Suprapubic skin (tissue), 4 donors: ENCODE data around the gene BCAS1. TPM values are rescaled to one million over a fixed set of nuclear protein-coding genes. Genes with fewer than 3 reads are reported as not detected.
"Not testable (repeated sequence)": the region's sequence is repeated elsewhere in the genome, so short reads cannot be mapped to it uniquely, and the experiment has no call there.

ENCODE experiments used
- DNase-seq, 2 donors: peaks; one replicate each; pipeline ENCODE4 v3.0.0-alpha.2; 2019; ENCODE audit warnings: low spot score in 2 of 2
- H3K27ac ChIP-seq: fragments of 200-600 bp; sonication (generic); one replicate; pipeline ENCODE4 v1.5.1; 2019
- H3K27me3 ChIP-seq: fragments of 200-600 bp; sonication (generic); one replicate; pipeline ENCODE4 v1.5.1; 2019
- H3K36me3 ChIP-seq: fragments of 200-600 bp; sonication (generic); one replicate; pipeline ENCODE4 v1.5.1; 2019
- H3K4me1 ChIP-seq: fragments of 200-600 bp; sonication (generic); one replicate; pipeline ENCODE4 v1.5.1; 2019
- H3K4me3 ChIP-seq: fragments of 200-600 bp; sonication (generic); one replicate; pipeline ENCODE4 v1.5.1; 2019; ENCODE audit warnings: mild to moderate bottlenecking
- H3K9me3 ChIP-seq: fragments of 200-600 bp; sonication (generic); one replicate; pipeline ENCODE4 v1.5.1; 2019
- EP300 ChIP-seq: sonication (generic); formaldehyde crosslinking; IDR thresholded peaks from one replicate; pipeline ENCODE4 v1.6.1; 2017; ENCODE audit warnings: antibody characterized with exemption
- POLR2A ChIP-seq, 2 donors: fragments of 450-650 bp; IDR thresholded peaks; one replicate each; pipeline ENCODE4 v1.6.1; 2017; ENCODE audit warnings: antibody characterized with exemption in 2 of 2, mild to moderate bottlenecking in 2 of 2, moderate library complexity in 2 of 2
- POLR2AphosphoS5 ChIP-seq, 3 donors: sonication (generic); formaldehyde crosslinking; IDR thresholded peaks; one replicate each; pipeline ENCODE4 v1.6.1; 2017; ENCODE audit warnings: antibody characterized with exemption in 3 of 3
- WGBS: methylation state at CpG from one replicate; pipeline ENCODE4 v1.1.5; 2018; 5-methylcytosine and 5-hydroxymethylcytosine counted together
- total RNA-seq, 4 donors: library from RNA; depleted of rRNA; stranded (reverse); fragments of >200 nt; gene quantifications; one replicate each; pipeline ENCODE4 v1.1.0, GENCODE V29; 2016
- TF ChIP-seq, protein P1 (sequence below), 2 donors: fragments of 200-600 bp in 1 of 2; fragments of 450-650 bp in 1 of 2; sonication (generic) in 1 of 2; IDR thresholded peaks; one replicate each; pipeline ENCODE4 v1.5.1; 2016 to 2019; ENCODE audit warnings: antibody characterized with exemption in 2 of 2, mild to moderate bottlenecking in 1 of 2, moderate library complexity in 1 of 2

Gene BCAS1
- total RNA-seq, 4 donors from 2014 or later: 1.7 to 3.4 (median 2.1) TPM

DNA sequence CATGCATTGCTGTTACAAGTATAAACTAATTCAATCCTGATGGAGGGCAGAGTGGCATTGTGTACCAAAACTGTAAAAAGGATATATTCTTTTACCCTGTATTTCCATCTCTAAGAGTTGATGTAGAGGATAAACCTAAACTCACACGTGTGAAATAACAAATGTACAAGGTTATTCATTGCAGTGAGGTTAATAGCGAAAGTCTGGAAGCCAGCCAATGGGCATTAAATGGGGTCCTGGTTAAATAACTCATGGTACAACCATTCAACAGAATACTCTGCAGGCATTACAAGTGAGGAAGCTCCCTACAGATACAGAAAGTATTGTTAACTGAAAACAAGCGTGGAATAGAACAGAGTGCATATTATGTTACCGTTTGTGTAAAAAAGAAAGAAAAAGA is 56.9 kb downstream of the BCAS1 start:
- no peak for DNase-seq
- H3K9me3 ChIP-seq: no peaks in the 10 kb centered on the region
- H3K27me3 ChIP-seq: no peaks in the 10 kb centered on the region
- no peak overlapping the region for H3K4me3 ChIP-seq
- peaks cover 3% of the 10 kb centered on the region for H3K4me1 ChIP-seq
- TF ChIP-seq POLR2A (IDR thresholded peaks at IDR 0.05) (no peak), EP300 (no peak), POLR2AphosphoS5 (IDR thresholded peaks at IDR 0.05) (no peak)
- TF ChIP-seq, protein P1, sequence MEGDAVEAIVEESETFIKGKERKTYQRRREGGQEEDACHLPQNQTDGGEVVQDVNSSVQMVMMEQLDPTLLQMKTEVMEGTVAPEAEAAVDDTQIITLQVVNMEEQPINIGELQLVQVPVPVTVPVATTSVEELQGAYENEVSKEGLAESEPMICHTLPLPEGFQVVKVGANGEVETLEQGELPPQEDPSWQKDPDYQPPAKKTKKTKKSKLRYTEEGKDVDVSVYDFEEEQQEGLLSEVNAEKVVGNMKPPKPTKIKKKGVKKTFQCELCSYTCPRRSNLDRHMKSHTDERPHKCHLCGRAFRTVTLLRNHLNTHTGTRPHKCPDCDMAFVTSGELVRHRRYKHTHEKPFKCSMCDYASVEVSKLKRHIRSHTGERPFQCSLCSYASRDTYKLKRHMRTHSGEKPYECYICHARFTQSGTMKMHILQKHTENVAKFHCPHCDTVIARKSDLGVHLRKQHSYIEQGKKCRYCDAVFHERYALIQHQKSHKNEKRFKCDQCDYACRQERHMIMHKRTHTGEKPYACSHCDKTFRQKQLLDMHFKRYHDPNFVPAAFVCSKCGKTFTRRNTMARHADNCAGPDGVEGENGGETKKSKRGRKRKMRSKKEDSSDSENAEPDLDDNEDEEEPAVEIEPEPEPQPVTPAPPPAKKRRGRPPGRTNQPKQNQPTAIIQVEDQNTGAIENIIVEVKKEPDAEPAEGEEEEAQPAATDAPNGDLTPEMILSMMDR (IDR thresholded peaks at IDR 0.05): no peak
- H3K27ac ChIP-seq: no peak overlapping the region
- H3K36me3 ChIP-seq: no peaks in the 10 kb centered on the region
- 59% methylated on average over 4 of the region's 4 CpGs for WGBS

DNA sequence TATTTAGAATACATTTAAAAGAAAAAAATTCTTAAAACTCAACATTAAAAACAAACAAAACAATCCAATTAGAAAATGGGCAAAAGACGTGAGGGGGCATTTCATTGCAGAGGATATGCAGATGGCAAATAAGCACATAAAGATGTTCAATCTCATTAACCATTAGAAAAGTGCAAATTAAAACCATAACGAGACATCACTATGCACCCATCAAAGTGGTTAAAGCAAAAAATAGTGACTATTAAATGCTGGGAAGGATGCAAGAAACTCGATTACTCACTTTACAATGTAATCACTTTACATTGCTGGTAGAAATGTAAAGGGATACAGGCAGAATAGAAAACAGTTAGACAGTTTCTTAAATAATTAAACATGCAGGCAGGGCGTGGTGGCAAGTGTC is 59.0 kb downstream of the BCAS1 start:
- Histone ChIP-seq H3K4me1 (peaks cover 3% of the 10 kb centered on the region), H3K4me3 (no peak overlapping the region), H3K9me3 (no peaks in the 10 kb centered on the region), H3K27me3 (peaks cover 2% of the 10 kb centered on the region), H3K27ac (no peak overlapping the region), H3K36me3 (no peaks in the 10 kb centered on the region)
- WGBS: 87% methylated on average over 4 of the region's 4 CpGs
- no peak for DNase-seq
- TF ChIP-seq EP300: no peak
- no peak for TF ChIP-seq POLR2AphosphoS5 (IDR thresholded peaks at IDR 0.05)
- TF ChIP-seq, protein P1 (IDR thresholded peaks at IDR 0.05): no peak

DNA sequence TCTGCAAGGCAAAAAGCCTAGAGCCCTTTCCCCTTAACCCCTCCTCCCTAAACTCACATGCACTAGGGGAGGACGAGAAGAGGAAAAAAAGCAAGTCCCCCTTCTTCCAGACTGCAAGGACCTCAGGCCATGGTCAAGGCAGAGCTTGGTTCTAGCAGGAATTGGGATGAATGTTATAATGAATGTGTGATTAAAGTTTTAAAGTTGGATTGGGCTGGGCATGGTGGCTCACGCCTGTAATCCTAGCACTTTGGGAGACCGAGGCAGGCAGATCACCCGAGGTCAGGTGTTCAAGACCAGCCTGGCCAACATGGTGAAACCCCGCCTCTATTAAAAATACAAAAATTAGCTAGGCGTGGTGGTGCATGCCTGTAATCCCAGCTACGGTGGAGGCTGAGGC is 64.2 kb downstream of the BCAS1 start:
- H3K4me3 ChIP-seq, H3K9me3 ChIP-seq, DNase-seq, H3K4me1 ChIP-seq, H3K36me3 ChIP-seq, H3K27me3 ChIP-seq, H3K27ac ChIP-seq: not testable (repeated sequence)
- WGBS: 92% methylated on average over 7 of the region's 7 CpGs

DNA sequence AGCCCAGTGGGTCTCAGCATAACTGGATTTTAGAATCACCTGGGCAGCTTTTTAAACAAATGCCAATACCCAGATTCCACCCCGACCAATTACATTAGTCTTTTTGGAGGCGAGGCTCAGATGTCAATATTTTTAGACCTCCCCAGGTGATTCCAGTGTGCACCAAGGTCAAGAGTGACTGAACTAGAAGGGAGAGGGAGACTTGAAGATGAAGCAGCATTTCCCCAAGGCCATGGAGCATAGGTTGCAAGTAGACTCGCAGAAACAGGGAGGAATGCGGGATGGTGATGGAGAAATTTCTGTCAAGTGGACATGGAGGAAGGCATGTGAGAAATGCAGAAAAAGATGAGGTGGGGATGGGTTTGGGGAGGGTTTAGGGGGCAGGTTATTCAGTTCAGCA is 64.9 kb downstream of the BCAS1 start:
- Histone ChIP-seq H3K27me3 (peaks cover 8% of the 10 kb centered on the region), H3K36me3 (no peaks in the 10 kb centered on the region), H3K9me3 (peaks cover 3% of the 10 kb centered on the region), H3K4me3 (no peak overlapping the region), H3K27ac (no peak overlapping the region), H3K4me1 (no peaks in the 10 kb centered on the region)
- WGBS: 87% methylated on average over 4 of the region's 4 CpGs
- no peak for DNase-seq
- TF ChIP-seq POLR2A (IDR thresholded peaks at IDR 0.05) (no peak), EP300 (no peak), POLR2AphosphoS5 (IDR thresholded peaks at IDR 0.05) (no peak)
- TF ChIP-seq, protein P1 (IDR thresholded peaks at IDR 0.05): no peak

DNA sequence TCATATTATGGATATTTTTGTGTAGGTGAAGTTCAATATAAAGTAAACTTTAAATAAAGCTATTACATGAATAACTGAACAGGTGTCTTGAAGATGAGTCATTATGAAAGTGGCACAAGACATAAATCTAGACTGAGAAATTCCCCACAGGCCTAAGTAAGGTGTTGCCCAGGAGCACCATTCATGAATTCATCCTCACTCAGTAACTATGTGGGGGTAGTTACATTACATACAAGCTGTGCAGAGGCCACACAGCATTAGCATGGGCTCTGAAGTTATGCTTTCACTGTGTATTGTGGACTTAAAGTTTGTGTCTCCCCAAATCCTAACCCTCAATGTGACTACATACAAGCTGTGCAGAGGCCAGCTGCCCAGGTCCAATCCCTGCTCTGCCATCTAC is 65.9 kb downstream of the BCAS1 start:
- TF ChIP-seq POLR2AphosphoS5 (IDR thresholded peaks at IDR 0.05) (no peak), POLR2A (IDR thresholded peaks at IDR 0.05) (no peak), EP300 (no peak)
- TF ChIP-seq, protein P1 (IDR thresholded peaks at IDR 0.05): no peak
- H3K36me3 ChIP-seq: no peaks in the 10 kb centered on the region
- no peak overlapping the region for H3K4me3 ChIP-seq

DNA sequence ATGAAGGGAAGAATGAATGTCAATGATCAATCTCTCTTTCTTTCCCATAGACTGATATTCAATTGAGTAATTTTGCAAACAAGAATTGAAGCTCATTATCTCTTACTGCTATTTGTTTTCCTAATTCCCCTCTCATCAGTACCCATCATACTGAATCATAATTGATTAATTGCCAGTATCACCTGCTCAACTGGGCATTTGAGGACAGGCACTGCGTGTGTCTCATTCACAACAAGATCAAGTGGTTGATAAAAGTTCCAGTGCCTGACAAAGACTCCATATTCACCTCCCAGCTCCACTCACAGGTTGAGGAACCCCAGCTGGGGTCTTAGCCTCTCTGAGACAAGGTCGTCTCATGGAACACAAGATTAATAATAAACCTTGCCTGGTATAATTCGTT is 67.7 kb downstream of the BCAS1 start:
- WGBS: 77% methylated on average over 3 of the region's 3 CpGs
- peaks cover 8% of the 10 kb centered on the region for H3K27me3 ChIP-seq

More for the DNA sequence above, 65.9 kb downstream of the BCAS1 start:
- no peak for DNase-seq
- H3K27me3 ChIP-seq: peaks cover 8% of the 10 kb centered on the region
- H3K4me1 ChIP-seq: no peaks in the 10 kb centered on the region
- H3K9me3 ChIP-seq: peaks cover 4% of the 10 kb centered on the region
- H3K27ac ChIP-seq: no peak overlapping the region

More for the DNA sequence above, 67.7 kb downstream of the BCAS1 start:
- DNase-seq: no peak
- Histone ChIP-seq H3K4me1 (no peaks in the 10 kb centered on the region), H3K36me3 (no peaks in the 10 kb centered on the region), H3K27ac (no peak overlapping the region), H3K4me3 (no peak overlapping the region), H3K9me3 (peaks cover 4% of the 10 kb centered on the region)
- no peak for TF ChIP-seq EP300
- no peak for TF ChIP-seq POLR2AphosphoS5 (IDR thresholded peaks at IDR 0.05)
- TF ChIP-seq, protein P1 (IDR thresholded peaks at IDR 0.05): no peak
- TF ChIP-seq POLR2A (IDR thresholded peaks at IDR 0.05): no peak
